ENCODE results near the gene ATP5ME.
"Not testable (repeated sequence)": the region's sequence is repeated elsewhere in the genome, so short reads cannot be mapped to it uniquely, and the experiment has no call there.

The ATP5ME gene

DNA sequence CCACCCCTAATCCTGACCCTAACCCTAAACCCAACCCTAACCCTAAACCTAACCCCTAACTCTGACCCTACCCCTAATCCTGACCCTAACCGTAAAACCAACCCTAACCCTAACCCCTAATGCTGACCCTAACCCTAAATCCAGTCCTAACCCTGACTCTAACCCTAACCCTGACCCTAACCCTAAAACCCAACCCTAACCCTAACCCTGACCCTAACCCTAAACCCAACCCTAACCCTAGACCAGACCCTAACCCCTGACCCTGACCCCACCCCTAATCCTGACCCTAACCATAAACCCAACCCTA is 30.8 kb upstream of the ATP5ME start:
- DNase-seq = no peak

DNA sequence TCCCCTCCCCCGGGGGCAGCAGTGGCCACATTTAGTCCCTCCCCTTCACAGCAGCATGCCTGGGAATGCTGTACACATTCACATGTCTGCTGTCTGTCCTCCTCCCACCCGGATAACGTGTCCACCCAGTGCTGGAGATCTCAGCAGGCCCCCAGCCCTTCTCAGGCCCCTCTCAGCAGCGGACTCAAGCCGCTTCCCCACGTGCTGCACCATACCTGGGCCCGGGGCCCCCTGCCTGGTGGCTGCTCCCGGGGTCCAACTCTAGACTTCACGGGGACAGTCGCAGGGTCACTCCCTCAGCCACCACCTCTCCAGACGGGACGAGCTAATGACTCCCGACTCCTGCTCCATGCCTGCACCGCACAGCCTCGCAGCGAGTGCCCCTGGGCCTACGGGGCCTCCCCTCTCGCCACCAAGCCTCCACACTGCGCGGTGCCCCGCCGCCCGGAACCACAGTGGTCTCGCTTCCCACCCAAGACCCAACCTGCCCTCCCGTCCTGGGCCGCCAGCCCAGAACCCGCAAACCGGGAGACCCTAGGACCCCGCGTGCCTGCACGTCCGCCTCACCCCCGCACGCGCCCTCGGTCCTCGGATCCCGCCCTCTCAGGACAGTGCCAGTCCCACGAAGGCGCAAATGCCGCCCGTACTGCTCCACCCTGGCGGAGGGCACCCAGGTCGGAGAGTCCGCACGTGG is 30.3 kb upstream of the ATP5ME start:
- no peak for DNase-seq

DNA sequence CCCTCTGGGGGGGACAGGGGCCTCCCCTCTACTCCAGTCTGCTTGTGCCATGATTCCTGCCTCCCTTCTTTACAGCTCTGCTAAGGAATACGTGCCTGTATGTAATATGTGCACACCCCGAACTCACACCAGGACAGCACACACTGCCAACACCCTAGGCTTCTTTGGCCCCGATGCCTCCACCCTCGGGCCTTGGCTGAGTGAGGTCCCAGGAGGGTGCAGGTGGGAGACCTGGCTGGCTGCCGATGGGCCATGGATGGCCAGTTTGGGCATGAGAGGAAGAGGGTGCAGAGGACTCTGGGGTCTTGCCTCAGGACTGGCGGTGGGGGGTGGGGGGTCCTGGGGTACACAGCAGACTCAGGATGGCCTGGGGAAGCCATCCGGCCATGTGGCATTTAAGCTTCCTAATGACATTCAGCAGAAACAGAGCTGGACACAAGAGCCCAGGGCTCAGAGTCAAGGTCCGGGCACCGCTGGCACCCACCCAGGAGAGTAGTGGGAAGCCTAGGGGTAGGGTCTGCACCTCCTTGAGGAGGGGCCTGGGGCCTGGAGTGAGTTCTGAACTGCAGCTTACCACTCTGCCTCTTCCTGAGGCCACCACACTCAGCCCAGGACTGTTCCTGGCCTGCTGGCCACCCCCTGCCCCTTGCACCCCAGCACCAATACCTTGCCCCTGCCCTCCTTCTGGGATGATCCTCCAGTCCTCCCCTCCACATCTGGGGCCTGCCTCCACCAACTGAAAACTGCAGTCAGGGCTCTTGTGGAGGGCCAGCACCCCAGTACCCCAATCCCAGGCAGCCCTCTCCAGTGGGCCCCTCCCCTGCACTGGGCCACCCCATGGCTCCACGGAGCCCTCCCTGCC is 29.5 kb upstream of the ATP5ME start:
- no peak for DNase-seq

DNA sequence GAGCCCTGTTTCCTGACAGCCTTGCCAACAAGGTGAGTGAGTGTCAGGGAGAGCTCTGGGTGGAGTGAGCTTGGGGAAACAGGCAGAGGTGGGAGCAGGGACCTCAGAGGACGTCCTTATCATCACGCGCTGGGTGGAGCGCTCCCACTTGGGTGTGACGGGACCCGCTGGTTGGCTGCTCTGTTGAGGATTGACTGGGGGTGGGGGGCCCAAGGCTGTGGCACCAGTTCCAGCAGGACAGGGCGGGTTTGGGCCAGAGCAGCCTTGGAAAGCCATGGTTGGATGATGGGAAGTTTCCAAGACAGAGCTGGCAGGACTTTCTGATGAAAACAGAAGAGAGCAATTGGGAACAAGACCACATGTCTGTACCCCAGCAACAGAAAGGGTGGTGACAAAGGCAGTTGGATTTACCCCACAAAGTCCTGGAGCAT is 28.6 kb upstream of the ATP5ME start:
- DNase-seq = no peak

DNA sequence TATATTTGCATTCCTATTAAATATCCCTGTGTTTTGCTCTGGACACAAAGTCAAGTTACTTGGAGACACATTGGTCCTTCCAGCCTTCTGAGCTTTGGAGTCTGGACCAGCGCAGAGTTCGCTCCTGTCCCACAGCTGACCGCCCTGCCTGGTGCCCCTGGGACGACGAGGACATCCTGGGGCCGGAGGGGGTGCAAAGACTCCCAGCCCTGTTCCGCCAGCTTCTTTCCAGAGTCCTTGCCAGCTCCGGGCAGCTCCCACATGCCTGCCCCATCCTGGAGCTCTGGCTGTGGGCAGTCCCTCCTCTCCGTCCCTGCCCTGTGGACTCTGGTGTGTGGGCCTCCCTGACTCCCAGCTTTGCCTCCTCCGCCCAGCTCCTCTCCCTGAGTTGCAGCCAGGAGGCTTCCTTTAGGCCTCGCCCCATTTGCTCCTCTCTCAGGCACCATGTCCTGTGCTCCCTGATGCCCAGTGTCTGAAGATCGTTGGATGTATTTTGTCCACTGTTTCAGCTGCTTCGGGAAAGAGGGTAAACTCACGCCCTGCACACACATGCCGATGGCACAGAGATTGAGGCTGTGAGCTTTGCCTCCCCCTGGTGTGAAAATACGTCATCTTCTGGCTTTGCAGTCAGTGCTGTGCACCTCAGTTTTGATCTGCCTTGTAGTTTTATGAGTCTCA is 26.6 kb upstream of the ATP5ME start:
- DNase-seq = no peak

DNA sequence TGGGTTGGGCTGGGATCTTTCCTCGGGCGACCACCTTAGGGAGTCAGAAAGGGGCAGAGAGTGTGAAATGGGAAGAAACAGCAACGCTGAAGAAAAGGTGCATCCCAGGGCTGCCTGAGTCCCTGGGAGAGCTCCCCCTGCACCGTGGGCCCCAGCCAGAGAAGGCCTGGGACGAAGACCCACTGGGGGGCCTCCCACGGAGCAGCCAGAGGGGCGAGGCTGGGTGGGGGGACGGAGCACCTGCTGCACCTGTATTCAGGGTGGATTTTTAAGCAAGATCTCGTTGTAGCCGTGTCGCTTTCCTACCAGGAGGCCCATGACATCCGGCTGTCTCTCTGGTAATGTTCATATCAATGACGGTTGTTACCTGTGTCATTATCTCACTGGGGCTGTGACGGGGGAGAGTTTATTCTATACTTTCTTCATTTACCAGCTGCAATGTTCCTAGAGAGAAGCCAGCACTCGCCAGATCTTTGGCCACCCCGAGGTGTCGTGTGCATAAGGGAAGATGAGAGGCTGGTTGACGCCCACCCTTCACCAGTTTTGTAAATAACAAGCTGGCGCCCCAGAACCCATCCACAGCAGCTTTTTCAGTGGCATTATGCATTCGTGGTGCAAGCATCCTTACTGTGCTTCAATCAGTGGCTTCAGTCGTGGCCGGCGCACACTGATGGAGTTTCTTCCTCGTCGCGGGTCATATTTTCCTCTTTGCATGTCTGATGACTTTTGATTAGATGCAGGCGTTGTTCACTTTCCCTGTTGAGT is 25.9 kb upstream of the ATP5ME start:
- no peak for DNase-seq

DNA sequence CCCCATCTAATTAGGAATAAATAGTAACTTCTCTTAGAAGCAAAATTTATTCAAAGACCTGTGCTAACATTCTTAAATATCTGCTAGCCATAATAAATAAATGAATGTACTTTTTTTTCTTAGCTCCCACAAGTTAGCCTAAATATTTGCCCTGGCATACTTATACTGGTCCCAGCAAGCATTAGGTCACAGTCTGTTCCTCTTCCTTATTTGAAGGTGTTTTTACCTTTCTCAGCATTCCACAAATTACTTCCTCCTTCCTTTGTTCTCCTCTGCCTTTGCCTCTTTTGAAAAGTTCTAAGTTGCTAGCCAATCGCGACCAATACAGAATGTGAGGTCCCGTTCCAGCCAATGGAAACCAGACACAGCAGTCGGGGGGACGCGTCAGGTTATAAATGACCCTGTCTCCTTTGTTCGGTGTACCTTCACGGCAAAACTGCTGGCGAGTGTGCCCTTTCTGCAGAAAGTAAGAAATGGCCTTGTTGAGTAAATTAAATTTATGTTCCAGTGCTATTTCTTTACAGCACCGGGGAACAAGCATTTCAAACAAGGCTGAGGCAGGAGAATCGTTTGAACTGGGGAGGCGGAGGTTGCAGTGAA is 20.4 kb upstream of the ATP5ME start:
- DNase-seq = not testable (repeated sequence)

DNA sequence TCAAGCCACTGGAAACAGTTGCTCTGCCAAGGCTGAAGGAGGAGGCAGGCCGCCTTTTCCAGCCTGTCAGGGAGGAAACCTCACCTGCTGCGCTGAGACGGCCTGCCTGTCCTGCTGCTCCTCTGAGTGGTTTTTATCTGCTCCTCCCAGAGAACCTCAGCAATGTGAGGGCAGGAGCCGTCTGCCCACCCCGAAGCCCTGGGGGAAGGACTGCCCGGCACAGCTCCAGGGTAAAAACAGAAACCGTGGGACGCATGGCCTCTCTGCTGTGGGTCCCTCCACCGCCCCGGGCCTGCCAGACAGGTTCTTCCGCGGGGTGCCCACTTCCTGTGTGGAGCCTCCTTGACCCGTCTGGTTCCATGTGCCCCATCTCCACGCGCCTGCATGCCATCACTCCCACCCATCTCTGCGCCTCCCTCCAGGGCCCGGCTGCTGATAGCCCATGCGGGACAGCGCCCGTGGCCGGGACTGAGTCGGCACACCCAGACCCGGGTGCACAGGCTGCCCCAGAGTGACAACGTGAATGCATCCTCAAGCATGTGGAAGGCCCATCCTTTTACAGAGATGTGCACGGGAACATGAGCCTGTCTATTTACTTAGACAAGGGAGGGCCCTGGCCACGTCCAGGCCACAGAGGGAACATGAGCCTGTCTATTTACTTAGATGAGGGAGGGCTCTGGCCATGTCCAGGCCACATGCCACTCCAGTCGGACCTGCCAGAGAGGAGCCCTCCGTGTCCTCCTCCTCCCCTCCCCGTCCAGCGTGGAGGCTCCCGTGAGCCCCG is 18.9 kb upstream of the ATP5ME start:
- DNase-seq = no peak

DNA sequence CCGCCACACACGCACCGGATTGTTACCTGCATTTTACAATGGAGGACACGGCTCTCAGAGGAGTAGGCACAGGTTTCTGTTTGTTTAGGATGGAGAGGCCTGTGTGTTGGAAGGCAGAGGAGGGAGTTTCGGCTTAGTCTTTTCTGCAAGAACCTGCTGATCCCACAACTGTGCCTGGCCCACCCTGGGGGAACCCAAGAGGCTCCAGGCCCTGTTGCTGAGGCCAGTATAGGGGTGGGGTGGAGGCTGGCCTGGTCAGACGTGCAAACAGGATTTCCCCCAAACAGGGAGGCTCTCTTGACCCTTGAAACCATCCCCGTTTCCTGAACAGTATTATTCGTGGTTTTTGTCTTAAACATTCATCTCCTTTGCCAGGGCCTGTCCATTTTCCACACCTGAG is 15.6 kb upstream of the ATP5ME start:
- no peak for DNase-seq

DNA sequence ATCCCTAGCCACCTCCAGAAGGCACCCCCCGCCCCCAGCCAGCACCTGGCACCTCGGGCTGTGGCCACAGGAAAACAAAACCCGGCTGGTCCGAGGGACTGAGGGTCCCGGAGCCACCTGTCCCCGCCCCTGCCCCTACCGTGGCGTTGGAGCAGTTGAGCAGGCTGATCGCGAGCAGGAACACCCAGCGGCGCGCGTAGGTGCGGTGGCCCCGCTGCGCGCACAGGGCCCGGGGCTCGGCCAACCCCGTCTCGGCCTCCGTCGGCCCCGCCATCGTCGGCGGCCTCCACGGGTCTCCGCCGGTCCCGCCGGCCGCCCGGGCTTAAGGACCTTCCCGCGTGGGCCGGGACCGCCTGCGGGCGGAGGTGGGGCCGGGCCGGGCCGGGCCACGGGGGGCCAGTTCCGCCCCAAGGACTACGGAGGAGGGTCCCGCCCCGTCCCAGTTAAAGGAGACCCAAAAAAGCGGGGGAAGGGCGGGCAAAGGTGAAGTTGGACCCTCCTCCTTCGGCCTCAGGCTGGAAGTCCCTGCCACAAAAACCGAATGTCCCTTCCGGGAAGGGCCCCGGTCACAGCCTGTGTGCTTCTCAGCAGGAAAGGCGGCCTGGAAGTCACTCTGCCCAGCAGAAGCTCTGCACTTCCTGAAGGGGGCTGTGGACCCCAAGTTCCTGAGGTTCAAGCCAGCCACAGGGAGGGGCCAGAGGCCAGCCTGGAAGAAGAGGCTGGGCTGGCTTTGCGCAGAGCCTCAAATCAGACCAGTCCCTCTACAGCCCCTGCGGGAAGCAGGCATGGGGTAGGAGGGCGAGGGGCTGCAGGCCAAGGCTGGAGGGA is 15.0 kb upstream of the ATP5ME start, which contains the start of gene SLC49A3:
Gene SLC49A3, minus strand, starts transcription at position 298 of the 828 bp plus-strand sequence. Its CDS starts 24 bp downstream, at position 274.
- DNase-seq = no peak

DNA sequence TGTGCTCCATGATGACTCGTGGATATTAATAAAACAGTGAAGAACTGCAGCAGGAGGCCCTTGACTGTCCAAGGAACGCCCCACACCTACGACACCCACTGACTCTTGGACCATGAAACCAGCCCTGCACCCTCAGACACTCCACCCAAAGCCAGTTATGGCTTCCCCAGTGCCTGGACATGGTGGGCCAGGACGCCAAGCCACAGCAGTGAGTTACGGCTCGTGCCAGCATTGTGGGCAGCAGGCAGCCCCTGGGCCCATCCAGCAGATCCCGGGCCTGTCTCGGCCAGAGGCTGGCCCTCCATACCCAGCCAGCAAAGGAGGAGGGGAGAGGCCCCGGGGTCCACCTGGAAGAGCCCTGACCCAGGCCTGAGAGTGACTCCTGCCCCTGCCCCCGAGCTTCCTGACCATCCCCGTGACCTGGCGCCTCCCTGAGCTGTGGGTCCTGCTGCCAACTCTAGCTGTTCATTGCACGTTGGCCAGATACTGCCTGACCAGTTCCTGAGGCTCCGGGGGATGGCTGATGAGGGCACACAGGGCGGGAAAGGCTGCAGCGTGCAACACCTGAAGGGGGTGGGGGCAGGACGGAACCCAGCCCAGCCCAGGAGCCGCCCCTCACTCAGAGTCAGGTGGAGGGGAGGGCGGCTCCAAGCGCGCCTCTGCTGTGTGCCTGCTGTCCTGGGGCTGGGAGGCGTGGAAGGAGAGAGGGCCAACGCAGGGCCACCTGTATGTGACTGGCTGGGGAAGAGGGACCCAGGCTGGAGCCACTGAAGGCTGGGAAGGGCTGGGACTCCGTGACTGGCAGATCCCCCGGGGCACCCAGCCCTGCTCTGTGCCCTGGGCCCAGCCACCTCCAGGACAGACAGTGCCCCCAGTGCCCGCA is 14.1 kb upstream of the ATP5ME start:
- no peak for DNase-seq

DNA sequence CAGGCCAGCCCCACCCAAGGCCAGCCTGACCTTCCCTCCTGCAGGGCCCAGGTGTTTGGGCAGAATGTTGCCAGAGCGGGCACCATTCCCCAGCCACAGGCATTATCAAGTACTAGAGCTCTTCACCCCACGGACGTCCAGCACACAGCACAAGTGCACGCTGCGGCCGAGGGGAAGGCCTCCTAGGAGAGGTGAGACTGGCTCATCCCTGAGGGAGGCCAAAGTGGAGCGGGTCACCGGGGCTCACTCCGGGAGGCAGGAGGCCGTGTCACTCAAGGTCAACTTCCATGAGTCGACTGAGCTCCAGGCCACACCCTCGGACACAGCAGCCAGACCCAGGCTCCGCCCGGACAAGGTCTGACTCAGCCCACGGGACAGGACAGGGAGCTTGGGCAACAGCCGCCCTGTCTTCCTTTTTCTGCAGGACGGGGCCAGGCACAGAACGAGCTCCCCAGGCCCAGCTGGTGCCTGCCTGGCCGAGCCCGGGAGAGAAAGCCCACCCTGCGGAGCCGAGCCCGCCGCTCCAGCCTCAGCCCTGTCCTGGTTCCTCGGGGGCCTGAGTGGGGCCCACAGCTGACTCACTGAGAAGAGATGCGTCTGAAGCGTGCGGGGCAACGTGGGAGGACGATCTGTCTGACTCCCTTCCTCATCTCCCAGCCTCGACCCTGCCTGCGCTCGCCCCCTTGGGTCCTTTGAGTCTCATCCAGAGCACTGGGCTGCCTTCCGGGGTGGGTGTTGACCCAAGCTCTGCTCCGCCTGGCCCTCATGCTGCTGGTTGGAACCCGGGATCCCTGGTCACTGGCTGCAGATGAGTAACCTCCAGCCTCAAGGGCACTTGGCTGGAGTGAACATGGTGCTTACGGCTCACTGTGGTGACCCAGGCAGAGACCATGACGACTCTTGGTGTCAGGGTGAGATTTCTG is 13.2 kb upstream of the ATP5ME start:
- DNase-seq = no peak

DNA sequence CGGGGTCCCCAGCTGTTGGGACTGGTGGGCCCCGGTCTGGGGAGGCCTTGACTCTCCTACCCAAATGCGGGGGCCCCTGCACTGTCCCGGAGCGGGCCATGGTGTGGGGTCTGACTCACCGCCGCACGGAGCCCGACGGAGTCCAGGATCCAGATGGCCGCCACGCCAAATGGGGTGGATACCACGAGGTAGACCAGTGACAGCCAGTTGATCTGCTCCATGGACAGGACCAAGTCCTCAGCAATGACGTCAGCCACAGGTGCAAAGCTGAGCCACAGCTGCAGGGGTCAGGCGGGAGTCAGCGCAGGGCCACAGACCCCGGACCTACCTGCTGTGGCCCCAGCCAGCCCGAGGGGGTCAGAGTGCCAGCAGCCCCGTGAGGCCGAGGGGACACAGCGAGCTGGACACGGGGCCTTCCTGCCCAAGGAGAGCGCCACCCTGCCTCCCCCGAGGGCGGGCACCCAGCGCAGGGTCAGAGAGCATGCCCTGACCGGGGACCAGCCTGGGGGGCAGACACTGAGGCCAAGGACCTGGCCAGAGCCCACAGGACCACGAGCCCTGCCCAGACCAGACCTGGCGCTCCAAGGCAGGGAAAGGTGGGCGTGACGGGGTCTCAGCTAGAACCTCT is 12.5 kb upstream of the ATP5ME start:
- no peak for DNase-seq

DNA sequence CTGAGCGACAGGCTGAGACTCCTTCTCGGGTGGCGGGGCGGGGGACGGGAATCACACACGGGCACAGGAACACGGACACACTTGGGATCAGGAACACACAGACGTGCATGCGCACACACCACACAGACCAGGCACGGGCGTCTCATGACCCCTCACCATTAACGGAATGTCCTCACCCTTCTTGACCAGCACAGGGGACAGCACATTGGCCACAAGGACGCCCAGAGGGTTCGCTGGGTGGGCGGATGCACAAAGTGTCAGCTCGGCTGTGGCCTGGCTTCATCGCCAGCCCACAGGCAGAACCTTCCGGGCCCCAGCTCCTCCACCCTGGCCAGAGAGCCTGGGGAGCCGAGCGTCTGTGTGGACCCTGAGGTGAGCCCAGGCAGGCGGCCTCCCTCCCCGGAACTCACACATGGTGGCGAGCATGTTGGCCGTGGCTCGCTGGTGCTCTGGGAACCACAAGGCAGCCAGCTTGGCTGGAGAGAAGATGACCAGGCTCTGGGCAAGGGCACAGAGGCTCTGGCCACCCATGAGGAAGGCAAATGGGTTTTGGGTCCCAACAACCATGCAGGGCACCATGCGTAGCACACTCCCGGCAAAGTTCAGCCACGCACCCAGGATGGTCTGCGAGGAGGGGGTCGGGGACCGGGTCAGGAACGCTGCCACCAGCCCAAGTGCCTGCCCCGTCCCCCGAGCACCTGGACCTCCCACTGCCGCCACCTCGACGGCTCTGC is 11.8 kb upstream of the ATP5ME start:
- DNase-seq = no peak

DNA sequence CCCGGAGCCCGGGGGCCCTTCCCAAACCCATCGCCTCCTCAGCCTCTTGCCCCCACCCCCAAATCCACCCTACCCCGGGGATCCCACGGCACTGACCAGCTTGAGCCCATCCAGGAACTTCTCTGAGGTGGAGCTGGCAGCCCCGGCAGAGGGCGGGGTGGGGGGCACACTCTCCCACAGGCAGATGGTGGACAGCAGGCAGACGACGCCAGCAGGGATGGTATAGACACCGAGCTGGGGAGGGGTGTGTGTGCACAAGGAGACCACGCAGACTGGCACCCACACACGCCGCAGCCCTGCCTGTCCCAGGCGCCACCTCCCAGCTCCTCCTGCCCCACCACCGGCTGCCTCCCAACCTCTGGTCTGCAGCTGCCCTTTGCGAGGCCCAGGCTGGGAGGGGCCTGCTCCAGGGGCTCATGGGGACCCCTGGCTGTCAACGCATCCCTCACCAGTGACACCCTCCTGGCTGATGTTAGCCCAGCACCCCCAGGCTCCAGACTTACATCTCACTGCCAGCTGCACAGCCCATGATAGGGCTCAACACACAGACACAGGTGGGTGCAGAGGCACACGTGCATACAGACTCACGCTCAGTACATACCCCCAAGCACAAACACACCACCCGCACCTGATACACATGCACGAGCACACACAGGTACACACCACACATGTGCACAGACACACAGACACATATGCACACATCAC is 10.7 kb upstream of the ATP5ME start:
- peak; percentile 24 for DNase-seq

DNA sequence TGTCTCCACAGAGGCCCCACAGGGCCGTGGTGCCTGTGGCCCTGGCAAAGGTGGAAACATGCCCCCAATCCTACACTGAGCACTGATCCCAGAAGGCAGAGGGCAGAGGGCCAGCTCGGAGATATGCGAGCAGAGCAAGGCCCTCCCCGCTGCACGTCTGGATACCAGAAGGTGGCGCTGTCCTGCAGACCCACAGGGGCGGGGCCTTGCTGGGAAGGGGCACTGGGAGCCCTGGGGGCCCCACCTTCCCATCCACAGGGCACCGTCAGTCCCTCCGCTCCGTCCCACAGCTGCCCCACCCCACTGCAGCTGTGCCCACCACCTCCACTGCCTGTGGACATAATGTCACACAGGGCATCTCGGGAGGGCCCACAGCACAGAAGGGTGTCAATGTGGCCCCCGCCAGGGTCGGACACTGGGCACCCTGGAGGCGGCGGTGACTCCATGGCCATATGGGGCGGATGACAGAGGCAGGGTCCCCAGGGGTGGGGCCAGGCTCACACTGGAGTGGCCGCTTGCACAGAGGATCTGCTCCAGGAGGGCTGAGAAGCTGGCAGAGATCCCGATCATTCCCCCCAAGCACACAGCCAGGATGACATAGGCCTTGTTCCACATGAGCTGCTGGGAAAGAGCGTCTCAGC is 10.0 kb upstream of the ATP5ME start:
- DNase-seq = peak; percentile 12

Data from NCI-H524 treated with DMSO at 0.1 percent for 48 hours (cell line).